Osteoblast (primary cell): ENCODE results near the gene TPRN. TPM values are rescaled to one million over a fixed set of nuclear protein-coding genes. Genes with fewer than 3 reads are reported as not detected.

Source experiments
- DNase-seq: peaks from one replicate; pipeline ENCODE4 v3.0.0; 2011; ENCODE audit warnings: low spot score, mixed read lengths; ENCODE audit not compliant: insufficient read length; ENCODE audit errors: missing footprints
- H2AFZ ChIP-seq: 2 replicates; pipeline ENCODE4 v1.6.0; 2011; ENCODE audit warnings: mild to moderate bottlenecking, low read length
- H3K27ac ChIP-seq: 2 replicates; pipeline ENCODE4 v1.5.1; 2011; ENCODE audit warnings: mild to moderate bottlenecking, low read depth, low read length, moderate library complexity
- H3K27me3 ChIP-seq: 2 replicates; pipeline ENCODE4 v1.6.0; 2012; ENCODE audit warnings: mild to moderate bottlenecking, control low read depth, inconsistent platforms, low read length, moderate library complexity; ENCODE audit not compliant: insufficient read depth
- H3K36me3 ChIP-seq: 2 replicates; pipeline ENCODE4 v1.5.1; 2011; ENCODE audit warnings: mild to moderate bottlenecking, low read length, control low read depth, moderate library complexity; ENCODE audit not compliant: insufficient read depth
- H3K4me1 ChIP-seq: 2 replicates; pipeline ENCODE4 v1.5.1; 2011; ENCODE audit warnings: mild to moderate bottlenecking, low read length, control low read depth, moderate library complexity; ENCODE audit not compliant: insufficient read depth
- H3K4me2 ChIP-seq: 2 replicates; pipeline ENCODE4 v1.6.0; 2011; ENCODE audit warnings: mild to moderate bottlenecking, low read length; ENCODE audit not compliant: insufficient read depth
- H3K4me3 ChIP-seq: fragments of 200-600 bp; sonication (generic); 3 replicates; pipeline ENCODE4 v1.5.1; 2012; ENCODE audit warnings: mild to moderate bottlenecking, low read length, inconsistent platforms; ENCODE audit not compliant: insufficient read depth
- H3K79me2 ChIP-seq: 2 replicates; pipeline ENCODE4 v1.6.0; 2012; ENCODE audit warnings: mild to moderate bottlenecking, low read length, control low read depth, inconsistent platforms; ENCODE audit not compliant: insufficient read depth
- H3K9me3 ChIP-seq: 2 replicates; pipeline ENCODE4 v1.5.1; 2011; ENCODE audit warnings: low read depth, low read length, control low read depth
- H4K20me1 ChIP-seq: 2 replicates; pipeline ENCODE4 v1.6.0; 2012; ENCODE audit warnings: mild to moderate bottlenecking, low read length, control low read depth; ENCODE audit not compliant: insufficient read depth
- total RNA-seq: library from RNA; depleted of rRNA; stranded (reverse); fragments of >200 nt; gene quantifications from 2 replicates; pipeline ENCODE4 v1.2.3, GENCODE V29; 2012
- TF ChIP-seq, protein P1 (sequence below): IDR thresholded peaks from 2 replicates; pipeline ENCODE4 v1.5.1; 2011; ENCODE audit warnings: mild to moderate bottlenecking, low read depth, low read length, moderate library complexity; ENCODE audit errors: extremely low read depth

Gene TPRN
- total RNA-seq, 1 donor: 10.5 TPM

DNA sequence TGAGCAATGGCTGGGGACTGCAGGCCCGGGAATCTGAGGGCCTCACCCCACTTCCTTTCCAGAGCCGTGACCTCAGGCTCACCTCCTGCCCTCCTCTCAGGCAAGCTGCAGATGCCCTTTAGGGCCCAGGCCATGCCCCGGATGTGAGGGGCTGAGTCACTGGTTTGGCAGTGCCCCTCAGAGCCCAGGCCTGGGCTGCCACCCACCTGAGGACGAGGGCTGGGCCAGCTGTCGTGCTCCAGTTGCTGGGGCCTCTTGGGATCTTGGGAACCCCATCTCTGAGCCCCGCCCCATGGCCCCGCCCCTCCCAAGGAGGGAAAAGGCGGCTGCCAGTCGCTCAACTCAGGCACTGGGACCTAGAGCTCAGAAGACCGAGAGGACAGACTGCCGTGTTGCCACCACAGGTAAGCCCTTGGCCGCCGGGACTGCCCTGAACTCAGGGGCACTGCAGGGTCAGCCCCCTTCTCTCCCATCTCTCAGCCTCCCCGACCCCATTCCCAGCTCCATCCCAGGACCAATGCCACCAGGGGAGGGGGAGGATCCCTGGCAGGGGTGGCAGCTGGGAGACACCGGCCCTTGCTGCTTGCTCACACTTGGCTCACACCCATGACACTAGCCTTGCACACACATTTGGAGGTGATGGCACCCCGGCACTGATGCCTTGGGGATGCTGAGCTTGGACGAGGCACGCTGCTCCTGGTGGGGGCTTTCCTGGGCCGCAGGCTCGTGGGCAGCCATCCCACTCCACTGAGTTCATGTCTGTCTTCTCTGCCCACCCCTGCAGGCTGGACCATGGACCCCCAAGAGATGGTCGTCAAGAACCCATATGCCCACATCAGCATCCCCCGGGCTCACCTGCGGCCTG lies 24.5 kb upstream of the TPRN start, which contains the start of gene CYSRT1:
TSS of gene CYSRT1 (plus strand) at position 345 of the 865 bp plus-strand sequence. CDS start at position 793, 448 bp downstream.
- DNase-seq: no peak
- H3K4me3 ChIP-seq: peak within 1 kb of the TSS; percentile 90
- no peaks in the 10 kb centered on the region for H3K27me3 ChIP-seq
- H3K27ac ChIP-seq: peak within 1 kb of the TSS; percentile 86
- peaks cover 9% of the 10 kb centered on the region for H3K4me1 ChIP-seq
- H4K20me1 ChIP-seq: no peaks in the 10 kb centered on the region
- H3K4me2 ChIP-seq: peak within 1 kb of the TSS; percentile 87
- TF ChIP-seq, protein P1, sequence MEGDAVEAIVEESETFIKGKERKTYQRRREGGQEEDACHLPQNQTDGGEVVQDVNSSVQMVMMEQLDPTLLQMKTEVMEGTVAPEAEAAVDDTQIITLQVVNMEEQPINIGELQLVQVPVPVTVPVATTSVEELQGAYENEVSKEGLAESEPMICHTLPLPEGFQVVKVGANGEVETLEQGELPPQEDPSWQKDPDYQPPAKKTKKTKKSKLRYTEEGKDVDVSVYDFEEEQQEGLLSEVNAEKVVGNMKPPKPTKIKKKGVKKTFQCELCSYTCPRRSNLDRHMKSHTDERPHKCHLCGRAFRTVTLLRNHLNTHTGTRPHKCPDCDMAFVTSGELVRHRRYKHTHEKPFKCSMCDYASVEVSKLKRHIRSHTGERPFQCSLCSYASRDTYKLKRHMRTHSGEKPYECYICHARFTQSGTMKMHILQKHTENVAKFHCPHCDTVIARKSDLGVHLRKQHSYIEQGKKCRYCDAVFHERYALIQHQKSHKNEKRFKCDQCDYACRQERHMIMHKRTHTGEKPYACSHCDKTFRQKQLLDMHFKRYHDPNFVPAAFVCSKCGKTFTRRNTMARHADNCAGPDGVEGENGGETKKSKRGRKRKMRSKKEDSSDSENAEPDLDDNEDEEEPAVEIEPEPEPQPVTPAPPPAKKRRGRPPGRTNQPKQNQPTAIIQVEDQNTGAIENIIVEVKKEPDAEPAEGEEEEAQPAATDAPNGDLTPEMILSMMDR: no peak
- peak within 1 kb of the TSS; percentile 91 for H2AFZ ChIP-seq
- H3K79me2 ChIP-seq: no peaks in the 10 kb centered on the region
- no peaks in the 10 kb centered on the region for H3K36me3 ChIP-seq
- no peaks in the 10 kb centered on the region for H3K9me3 ChIP-seq

DNA sequence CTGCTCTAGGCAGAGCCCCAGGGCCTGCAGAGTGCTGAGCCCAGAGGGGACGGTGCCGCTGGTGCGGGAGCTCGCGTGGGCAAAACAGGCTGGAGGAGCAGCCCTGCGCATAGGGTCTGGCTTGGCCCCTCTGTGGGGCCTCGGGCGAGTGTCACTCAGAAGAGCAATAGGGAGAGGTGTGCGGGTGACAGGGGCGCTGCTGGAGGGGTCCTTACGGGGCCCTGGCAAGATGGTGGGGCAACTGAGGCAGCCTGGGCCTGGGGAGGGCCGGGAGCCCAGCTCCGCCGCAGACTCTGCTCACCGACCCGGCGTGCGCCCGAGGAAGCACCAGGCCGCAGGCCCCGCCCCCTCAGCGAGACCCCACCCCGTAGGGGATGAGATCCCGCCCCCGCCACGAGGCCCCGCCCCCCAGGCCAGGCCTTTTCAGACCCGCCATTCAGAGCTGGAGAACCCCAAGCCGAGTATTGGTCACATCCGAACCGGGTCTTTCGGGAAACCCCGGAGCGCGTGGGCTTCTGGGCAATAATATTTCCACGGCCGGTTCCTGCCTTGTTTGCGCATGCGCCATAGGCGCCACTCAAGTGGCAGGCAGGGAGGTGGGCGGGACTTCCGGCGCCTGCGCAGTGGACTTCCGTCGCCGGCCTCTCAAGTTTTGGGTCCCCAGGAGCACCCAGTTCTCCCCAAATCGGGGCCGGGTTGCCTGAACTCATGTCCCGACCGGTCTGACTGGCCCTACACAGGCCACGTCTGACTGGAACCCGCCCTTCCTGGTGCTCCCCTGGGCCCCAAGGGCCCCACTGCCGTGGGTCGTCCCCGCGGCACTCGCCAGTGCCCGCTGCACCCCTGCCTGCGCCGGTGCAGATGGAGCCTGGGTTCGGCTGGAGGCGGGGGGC lies 22.8 kb upstream of the TPRN start:
- peak overlapping the region; percentile 87 for H3K4me2 ChIP-seq
- TF ChIP-seq, protein P1: no peak
- no peaks in the 10 kb centered on the region for H3K36me3 ChIP-seq
- H3K4me1 ChIP-seq: peaks cover 18% of the 10 kb centered on the region
- H2AFZ ChIP-seq: peak overlapping the region; percentile 91
- no peaks in the 10 kb centered on the region for H3K27me3 ChIP-seq
- no peaks in the 10 kb centered on the region for H4K20me1 ChIP-seq
- H3K4me3 ChIP-seq: peak overlapping the region; percentile 90
- H3K79me2 ChIP-seq: no peaks in the 10 kb centered on the region
- DNase-seq: peak; percentile 100
- H3K27ac ChIP-seq: peak overlapping the region; percentile 86
- H3K9me3 ChIP-seq: no peaks in the 10 kb centered on the region

DNA sequence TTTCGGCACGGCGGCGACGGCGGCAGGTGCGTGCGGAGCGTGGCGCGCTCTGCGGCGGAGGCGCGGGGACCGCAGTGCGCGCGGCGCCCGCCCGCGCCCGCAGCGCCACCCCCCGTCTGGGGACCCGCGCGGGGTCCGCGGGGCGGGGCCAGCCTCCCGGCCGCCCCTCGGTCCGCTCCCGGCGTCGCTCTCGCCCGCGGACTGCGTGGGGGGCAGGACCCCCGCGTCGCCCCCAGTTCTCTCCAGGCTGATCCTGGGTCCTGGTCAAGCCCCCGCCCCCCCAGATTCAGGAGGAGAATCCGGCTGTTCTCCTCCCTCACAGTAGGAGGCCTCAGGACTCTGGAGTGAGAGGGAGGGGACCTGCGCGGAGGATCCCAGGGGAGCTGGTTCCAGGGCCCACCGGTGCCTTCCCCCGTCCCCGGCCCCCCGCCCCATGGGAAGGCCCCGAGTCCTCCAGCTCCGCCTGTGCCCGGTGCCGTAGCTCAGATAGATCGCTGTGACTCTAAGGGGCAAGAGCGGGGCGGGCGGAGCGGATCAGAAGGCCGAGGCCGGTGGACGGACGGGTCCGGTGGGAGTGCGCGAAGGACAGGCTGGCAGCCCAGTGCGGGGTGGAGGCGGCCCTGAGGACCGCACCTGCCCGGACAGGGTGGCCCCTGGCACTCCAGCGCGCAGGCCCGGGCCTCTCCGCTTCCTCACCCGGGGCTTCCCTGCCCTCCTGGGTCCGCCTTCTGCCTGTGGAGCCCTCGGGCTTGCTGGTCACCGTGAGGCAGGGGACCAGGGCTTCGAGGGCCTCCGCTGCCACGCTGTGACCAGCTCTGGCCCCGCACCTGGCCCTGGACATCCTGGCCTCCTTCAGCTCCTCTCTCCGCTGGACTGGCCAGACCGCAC lies 21.9 kb upstream of the TPRN start, which contains the start of gene RNF208:
TSS of gene RNF208 (minus strand) at position 51 of the 888 bp plus-strand sequence. CDS start 1,028 bp downstream, outside the sequence.
- no peaks in the 10 kb centered on the region for H3K9me3 ChIP-seq
- H3K4me1 ChIP-seq: peaks cover 19% of the 10 kb centered on the region
- H3K36me3 ChIP-seq: no peaks in the 10 kb centered on the region
- peak within 1 kb of the TSS; percentile 51 for H2AFZ ChIP-seq
- peak within 1 kb of the TSS; percentile 86 for H3K4me2 ChIP-seq
- no peaks in the 10 kb centered on the region for H3K79me2 ChIP-seq
- H3K27me3 ChIP-seq: no peaks in the 10 kb centered on the region
- no peaks in the 10 kb centered on the region for H4K20me1 ChIP-seq
- TF ChIP-seq, protein P1: no peak
- H3K27ac ChIP-seq: no peak within 1 kb of the TSS
- no peak for DNase-seq
- peak within 1 kb of the TSS; percentile 90 for H3K4me3 ChIP-seq
